IPS-18c (cell line): ENCODE data around the gene SH3PXD2A.
"Not testable (repeated sequence)": the region's sequence is repeated elsewhere in the genome, so short reads cannot be mapped to it uniquely, and the experiment has no call there.

Experiments
- H3K4me3 ChIP-seq: 2 replicates; pipeline ENCODE4 v1.7.0; 2013; ENCODE audit warnings: low read depth, mild to moderate bottlenecking, low read length, moderate library complexity; ENCODE audit not compliant: insufficient read depth
- H3K9me3 ChIP-seq: one replicate; pipeline ENCODE4 v1.6.1; 2013; ENCODE audit warnings: mild to moderate bottlenecking, low read length, moderate library complexity; ENCODE audit not compliant: control insufficient read depth, insufficient read depth

The SH3PXD2A gene

DNA sequence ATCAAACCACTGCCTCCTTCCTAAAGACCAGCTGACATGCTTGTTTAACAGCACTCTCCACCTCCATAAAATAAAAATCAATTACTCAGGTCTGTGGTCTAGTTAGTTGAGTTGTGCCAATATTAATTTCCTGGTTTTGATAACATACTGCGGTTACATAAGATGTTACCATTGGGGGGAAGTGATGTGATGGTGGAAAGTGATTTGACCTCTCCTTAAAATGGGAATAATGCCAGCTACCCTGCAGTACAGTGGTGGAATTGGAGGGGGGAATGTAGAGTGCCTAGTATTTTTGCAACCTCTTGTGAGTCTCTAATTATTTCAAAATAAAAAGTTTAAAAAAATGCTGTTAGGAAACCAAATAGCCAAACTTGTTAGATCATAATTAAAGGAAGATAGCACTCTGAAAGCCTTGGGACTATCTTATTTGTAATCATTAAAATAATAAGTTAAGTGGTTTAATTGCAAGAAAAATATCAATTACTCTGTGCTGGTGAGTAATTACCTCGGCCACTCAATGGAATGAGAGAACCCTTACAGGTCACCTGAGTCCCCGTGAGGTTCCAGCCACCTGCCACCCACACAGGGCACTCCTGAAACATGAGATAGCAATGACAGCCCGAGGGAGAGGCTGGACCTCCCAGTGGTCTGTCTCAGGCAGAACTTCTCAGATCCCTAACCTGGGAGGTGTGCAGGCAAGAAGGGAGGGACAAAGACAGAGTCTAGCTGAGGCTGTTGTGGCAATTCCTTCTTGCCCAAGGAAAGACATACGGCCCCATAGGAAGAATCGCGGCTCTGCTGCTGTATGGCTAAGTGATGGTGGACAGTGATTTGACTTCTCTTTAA, 94.1 kb downstream of the SH3PXD2A start:
- H3K4me3 ChIP-seq: no peak overlapping the region
- H3K9me3 ChIP-seq: no peaks in the 10 kb centered on the region

DNA sequence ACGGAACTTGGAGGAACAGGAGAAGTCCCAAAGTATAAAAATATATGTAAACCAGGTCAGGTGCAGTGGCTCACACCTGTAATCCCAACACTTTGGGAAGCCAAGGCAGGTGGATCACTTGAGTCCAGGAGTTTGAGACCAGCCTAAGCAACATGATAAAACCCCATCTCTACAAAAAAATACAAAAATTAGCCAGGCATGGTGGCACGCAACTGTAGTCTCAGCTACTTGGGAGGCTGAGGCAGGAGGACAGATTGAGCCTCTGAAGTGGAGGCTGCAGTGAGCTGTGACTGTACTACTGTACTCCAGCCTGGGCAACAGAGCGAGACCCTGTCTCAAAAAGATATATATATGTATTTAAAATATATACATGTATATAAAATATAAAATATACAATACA, 95.1 kb downstream of the SH3PXD2A start:
- H3K4me3 ChIP-seq, H3K9me3 ChIP-seq: not testable (repeated sequence)

DNA sequence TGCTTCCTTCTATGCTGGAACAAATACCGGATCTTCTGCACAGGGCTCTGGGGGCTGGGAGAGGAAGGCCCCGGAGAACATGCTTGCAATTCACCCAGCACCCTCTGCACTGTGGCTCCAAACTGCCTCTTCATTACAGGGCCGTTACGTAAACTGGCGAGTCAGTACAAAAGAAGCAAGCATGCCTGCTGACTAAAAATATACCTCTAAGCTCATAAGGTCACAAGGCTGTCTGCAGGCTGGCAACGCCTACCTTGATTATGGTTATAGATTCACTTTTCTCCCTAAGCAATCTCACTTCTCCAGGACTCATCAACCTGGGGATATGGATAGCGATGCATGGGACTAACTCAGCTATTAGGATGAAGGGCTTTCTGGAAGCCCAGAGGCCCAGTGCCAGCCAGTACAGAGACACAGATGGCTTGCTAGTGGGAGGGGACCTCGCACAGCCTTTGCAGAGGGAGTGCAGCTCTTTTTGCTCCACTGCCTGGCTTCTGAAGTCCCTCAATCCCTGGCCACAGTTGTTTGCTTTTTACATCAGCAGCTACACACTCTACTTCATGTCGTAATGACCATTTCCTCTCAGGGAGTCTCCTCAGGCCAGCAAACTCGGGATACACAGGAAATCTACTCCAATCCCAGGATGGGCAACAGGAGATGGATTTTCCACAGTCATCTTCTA, 96.1 kb downstream of the SH3PXD2A start:
- H3K4me3 ChIP-seq: no peak overlapping the region
- H3K9me3 ChIP-seq: no peaks in the 10 kb centered on the region

DNA sequence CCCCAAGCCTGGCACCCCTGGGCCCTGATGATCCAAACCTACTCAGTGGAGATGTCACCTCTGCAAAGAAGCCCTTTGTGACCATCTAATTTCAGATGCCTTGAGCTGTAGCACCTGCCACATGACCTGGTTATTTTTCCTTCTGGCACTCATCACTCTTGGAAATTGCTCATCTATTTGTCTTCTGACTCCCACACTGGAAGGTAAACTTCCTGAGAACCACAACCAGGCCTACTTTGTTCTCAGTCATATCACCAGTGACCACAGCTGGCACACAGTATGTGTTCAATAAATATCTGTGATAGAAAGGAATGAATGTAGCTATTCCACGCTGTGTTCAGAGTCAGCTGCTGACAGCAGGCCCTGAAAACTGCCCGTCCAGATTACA, 97.1 kb downstream of the SH3PXD2A start:
- no peak overlapping the region for H3K4me3 ChIP-seq
- no peaks in the 10 kb centered on the region for H3K9me3 ChIP-seq

DNA sequence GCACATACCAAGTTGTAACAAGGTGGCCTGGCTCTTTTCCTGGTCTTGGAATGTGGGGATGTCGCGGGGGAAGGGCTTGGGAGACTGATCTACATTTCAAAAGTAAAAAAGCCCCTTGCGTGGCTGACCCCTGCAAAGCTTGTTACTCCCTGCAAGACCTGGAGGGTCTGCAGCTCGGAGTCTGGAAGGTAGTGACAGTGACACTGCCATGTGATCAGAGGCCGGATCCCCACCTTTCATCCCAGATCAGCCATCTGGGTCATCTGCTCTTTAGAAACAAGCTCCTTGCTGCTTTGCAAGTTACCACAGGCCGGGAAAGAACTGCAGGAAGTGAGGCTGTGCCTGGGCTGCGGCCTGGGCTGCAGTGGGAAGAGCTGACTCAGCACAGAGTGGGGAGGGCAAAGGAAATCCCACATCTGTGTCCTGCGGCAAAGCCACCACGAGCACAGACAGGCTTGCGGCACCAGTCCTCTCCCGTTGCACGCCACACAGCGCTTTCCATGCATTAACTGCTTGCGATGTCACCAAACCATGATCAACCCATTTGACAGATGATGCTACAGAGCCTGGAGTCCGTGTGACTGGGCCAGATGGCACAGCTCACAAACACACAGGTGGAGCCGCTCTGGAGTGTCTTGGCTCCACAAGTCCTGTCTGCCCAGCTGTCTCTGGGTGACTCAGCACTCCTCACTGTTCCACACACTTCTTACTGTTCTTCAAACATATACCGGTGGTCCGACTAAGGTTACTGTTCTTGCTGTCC, 97.7 kb downstream of the SH3PXD2A start:
- Histone ChIP-seq H3K9me3 (no peaks in the 10 kb centered on the region), H3K4me3 (no peak overlapping the region)

DNA sequence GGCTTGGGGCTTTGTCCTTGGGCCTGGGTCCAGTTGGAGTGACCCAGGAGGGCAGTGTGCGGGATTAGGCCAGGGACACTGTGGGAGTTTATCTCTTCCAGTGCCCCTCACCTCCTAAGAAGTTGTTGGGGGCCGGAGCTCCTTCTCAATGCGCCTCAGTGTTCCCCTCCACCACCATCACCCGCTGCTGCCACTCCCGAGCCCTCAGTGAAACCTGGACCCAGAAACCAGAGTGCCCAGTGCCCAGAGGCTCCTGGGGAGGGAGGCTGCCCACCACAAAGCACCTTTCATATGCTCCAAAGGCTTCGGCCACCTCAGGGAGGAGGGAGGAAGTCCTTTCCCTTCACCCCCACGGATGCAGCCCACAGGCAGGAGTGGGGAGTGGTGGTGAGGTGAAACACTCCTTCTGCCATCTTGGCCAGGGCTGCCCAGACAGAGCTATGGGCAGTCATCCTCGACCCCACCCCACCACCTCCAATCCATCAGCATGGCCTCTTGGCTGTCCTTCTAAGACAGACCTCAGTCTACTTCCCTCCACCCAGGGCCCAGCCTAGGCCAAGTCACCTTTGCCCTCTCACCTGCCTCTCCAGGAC, 99.0 kb downstream of the SH3PXD2A start:
- Histone ChIP-seq H3K4me3 (no peak overlapping the region), H3K9me3 (no peaks in the 10 kb centered on the region)

DNA sequence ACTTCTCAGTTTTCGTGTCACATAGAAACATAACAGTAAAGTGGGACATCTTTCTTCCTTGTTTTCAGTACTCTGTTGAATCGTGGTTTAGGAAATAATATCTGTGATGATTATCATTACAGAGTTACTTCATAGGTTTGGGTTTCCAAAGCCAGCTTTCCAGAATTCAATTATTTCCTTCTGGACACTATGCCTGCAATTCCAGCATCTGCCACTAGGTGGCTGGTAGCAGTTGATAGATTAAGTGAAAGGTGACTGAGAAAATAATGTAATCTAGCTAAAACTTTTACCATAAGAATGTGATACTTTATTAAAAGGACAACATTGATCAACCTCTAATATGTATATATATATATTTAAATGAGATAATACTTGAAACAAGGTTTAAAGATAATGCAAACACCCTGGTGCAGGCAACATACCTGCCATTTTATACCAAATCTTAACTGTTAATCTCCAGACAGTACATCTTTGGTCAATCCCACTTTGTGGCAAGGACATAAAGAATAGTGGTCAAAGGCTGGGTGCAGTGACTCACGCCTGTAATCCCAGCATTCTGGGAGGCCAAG, 102.6 kb downstream of the SH3PXD2A start:
- no peak overlapping the region for H3K4me3 ChIP-seq
- no peaks in the 10 kb centered on the region for H3K9me3 ChIP-seq

DNA sequence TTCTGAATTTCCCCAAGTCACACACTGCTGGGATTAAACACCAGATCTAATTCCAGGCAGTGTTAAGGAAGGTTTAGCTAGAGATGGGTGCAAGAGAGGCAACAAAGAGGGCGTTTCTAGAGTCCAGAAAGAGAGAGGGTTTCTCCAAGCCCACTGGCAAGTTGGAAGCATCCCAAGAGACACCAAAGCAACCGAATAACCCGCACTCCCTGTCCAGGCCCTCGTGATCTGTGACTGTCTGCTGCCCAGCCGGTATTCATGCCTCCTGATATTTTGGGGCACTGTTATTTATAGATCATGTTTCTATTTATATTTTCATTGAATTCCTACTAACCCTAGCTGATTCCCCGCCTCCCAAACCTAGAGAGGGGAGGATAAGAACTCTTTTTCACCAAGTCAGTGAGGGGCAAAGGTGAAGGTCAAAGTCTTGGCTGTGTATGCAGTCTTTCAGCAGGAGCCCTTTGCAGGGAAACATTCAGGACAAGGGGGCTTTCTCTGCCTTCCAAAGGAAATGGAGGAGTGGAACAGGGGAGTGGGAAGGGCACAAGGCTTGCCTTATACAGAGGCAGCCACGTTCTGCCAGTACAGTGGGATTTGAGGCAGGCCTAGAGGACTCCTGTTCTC, 103.6 kb downstream of the SH3PXD2A start:
- Histone ChIP-seq H3K4me3 (no peak overlapping the region), H3K9me3 (no peaks in the 10 kb centered on the region)

DNA sequence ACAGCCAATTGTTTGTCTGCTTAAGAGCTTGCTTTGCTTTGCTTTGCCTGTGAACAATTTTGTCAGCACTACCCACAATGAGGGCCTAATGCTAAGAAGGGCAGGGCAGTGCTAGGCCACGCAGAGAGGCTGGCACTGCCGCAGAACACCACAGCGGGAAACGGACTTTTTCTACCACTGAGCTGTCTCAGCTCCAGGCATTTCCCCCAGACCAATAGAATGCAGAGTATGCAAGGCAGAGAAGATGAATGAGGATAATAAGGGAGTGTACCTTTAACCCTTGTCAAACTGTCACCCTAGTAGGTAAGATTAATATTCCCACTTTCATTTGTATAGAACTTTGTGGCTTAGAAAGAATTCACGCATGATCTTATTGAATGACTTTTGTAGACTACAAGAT, 104.5 kb downstream of the SH3PXD2A start:
- Histone ChIP-seq H3K9me3 (no peaks in the 10 kb centered on the region), H3K4me3 (no peak overlapping the region)

DNA sequence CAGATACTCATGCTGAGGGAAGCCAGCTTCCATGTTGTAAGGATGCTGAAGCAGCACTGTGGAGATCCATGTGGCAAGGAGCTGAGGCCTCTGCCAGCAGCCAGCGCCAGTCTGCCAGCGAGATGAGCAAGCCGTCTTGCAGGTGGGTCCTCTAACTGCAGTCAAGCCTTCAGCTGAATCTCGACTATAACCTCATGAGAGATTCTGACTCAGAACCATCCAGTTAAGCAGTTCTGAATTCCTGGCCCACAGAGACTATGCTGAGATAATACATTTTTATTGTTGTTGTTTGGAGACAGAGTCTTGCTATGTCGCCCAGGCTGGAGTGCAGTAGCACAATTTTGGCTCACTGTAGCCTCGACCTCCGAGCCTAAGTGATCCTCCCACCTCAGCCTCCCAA, 105.6 kb downstream of the SH3PXD2A start:
- Histone ChIP-seq H3K4me3 (no peak overlapping the region), H3K9me3 (no peaks in the 10 kb centered on the region)

DNA sequence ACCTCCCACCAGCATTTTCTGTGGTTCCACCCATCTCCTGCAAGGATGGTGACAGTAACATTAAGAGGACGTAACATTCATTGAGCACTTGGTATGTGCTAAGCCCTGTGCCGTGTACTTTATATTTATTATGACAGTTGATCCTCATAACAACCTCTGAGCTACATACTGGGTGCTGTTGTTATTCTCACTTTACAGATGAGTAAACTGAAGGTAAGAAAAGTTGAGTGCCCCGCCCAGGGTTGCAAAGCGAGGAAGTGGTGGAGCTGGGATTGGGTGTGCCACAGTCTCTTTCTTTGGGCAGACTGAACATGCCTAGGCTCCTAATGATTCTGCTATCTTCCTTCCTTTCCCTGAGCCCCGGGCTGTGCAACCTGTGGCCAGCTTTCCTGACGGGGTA, 107.4 kb downstream of the SH3PXD2A start:
- H3K4me3 ChIP-seq: no peak overlapping the region
- no peaks in the 10 kb centered on the region for H3K9me3 ChIP-seq

DNA sequence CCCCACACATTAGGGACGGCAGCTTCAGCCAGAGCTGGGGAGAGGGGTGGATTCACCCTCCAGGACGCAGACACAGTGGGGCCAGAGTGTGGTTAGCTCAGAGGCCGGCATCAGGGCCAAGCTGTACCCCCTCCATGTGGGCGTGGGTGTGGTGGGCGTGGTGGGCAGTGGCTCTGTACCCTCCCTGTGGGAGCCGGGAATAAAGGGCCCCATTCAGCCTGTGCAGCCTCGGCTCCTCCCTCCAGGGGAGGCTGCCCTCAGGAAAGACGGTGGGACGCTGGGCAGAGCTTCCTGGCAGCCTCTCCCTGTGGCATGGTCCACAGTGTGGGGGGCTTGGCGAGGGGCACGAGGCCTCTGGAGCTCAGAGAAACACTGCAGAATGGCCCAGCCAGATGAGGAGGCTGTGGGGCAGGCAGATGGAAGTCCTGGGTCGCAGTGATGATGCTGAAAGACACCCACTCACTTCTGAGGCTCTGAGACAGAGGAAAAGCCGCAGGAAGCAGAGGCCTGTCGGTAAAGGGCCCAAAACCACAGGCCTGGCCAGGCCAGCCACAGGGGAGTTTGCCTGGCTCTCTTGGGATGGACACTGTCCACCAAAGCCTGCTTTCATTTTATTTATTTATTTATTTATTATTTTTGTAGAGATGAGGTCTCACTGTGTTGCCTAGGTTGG, 108.0 kb downstream of the SH3PXD2A start:
- no peaks in the 10 kb centered on the region for H3K9me3 ChIP-seq
- no peak overlapping the region for H3K4me3 ChIP-seq

DNA sequence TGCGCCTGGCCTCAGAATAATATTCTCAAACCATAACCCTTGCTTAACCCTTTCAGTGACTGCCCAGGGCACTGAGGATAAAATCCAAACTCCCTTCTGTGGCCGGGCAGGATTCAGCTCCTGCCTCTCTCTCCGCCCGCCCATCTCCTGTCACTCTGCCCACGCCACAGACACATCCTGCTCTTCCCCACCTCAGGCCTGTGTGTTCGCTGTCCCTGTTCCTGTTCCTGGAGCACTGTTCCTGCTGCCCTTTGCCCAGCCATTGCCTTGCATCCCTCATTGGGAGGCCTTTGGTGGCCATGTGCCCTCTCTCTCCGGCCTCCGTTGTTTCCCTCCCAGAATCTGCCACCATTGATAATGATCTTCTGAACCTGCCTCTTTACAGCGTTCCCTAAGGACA, 108.8 kb downstream of the SH3PXD2A start:
- no peaks in the 10 kb centered on the region for H3K9me3 ChIP-seq
- no peak overlapping the region for H3K4me3 ChIP-seq

DNA sequence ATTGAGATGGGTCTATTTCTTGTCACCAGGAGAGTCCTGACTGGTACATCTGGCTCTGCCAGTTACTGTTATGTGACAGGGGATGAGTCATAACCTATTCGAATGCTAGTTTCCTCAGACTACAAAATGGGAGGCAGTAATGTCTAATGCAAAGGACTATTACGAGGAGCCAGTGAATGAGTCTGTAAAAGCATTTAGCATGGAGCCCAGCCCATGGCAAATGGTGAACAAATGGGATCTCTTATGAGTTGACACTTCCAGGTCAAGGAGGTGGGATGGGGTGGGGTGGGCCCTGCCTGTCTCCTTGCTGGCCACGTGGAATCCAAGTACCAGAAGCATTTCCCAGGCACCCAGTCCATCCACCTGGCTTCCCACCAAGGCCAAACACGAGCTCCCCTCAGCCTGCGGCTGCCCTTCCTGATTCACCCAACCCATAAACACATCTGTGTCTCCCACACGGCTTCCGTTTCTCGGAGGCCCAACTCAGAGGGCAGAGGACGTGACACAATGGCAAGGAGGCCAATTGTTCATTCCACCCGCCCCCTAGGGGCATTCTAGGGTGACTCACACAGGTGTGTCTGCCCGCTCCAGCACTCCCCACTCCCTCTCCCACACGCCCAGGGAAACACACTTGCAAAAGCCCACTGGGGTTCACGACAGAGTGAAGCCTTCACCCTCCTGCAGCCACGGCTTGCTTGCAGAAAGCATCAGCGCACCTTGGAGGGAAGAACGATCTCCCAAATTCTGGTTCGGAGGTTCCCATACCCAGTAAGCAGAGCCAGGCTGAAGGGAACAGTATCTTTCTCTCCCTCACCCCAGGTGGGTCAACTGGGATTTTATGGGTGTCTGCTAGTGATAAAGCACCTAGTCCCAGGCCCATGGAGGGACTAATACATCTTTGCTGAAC, 109.8 kb downstream of the SH3PXD2A start:
- Histone ChIP-seq H3K4me3 (no peak overlapping the region), H3K9me3 (no peaks in the 10 kb centered on the region)

DNA sequence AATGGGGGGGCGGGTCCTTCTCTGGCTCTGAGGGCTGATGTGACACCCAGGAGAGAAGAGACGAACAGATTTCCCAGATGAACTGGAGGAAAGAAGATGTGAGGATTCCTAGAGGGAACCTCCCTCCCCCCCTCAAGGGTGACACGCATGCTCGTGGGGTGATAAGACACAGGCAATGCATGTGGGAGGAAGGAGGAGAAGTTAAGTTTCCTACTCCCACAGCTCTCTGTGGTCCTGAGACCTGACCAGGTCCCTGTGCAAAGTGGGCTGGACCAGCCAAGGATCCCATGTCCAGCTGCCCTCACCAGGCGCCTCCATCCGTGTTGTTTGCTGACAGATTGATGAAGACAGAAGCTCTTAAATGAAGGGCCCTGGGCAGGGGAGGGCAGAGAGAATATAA, 112.6 kb downstream of the SH3PXD2A start:
- Histone ChIP-seq H3K9me3 (no peaks in the 10 kb centered on the region), H3K4me3 (no peak overlapping the region)

DNA sequence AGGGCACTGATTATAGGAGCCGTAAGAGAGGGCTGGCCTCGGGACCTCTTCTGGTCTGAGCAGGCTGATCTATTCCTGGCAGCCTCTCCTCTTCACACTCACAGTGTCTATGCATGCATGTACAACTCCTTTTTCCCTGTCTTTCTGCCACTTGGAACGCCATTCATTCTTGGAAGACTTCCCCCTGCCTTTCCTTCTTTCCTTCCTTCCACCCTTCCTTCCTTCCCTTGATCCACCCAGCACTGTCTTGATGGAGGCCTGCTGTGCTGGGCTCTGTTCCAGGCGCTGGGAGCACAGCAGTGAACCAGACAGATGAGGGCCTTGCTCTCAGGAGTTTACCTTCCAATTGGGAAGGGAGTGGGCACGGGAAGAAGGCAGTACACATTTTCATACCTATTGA, 114.8 kb downstream of the SH3PXD2A start:
- no peaks in the 10 kb centered on the region for H3K9me3 ChIP-seq
- H3K4me3 ChIP-seq: no peak overlapping the region
